NCI-H82 treated with DMSO at 0.1 percent for 48 hours (cell line): ENCODE results near the gene OR8B3.
A peak's percentile ranks its signal among the peaks of the same experiment; 100 is the strongest.
"Not testable (repeated sequence)": the region's sequence is repeated elsewhere in the genome, so short reads cannot be mapped to it uniquely, and the experiment has no call there.

Source experiments
- DNase-seq: peaks from one replicate; lab custom pipeline; 2025; ENCODE audit not compliant: unreplicated experiment; lab: John Stamatoyannopoulos, UW

The OR8B3 gene, protein sequence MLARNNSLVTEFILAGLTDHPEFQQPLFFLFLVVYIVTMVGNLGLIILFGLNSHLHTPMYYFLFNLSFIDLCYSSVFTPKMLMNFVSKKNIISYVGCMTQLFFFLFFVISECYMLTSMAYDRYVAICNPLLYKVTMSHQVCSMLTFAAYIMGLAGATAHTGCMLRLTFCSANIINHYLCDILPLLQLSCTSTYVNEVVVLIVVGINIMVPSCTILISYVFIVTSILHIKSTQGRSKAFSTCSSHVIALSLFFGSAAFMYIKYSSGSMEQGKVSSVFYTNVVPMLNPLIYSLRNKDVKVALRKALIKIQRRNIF

GRCh38 chr11:124398924-124399323 lies at the start of gene OR8B3:
Gene OR8B3 (minus strand): TSS chr11:124399024. CDS start chr11:124397351, 1,673 bp downstream.
- DNase-seq, result no peak

- DNase-seq, result no peak
Observed at GRCh38 chr11:124446916-124447315, 48.1 kb upstream of the OR8B3 start.

GRCh38 chr11:124445646-124446150 lies 46.9 kb upstream of the OR8B3 start, which contains the start of gene OR8B8:
Gene OR8B8 (minus strand): TSS chr11:124445696. CDS start chr11:124441085, 4,611 bp downstream.
- no peak for DNase-seq

DNA sequence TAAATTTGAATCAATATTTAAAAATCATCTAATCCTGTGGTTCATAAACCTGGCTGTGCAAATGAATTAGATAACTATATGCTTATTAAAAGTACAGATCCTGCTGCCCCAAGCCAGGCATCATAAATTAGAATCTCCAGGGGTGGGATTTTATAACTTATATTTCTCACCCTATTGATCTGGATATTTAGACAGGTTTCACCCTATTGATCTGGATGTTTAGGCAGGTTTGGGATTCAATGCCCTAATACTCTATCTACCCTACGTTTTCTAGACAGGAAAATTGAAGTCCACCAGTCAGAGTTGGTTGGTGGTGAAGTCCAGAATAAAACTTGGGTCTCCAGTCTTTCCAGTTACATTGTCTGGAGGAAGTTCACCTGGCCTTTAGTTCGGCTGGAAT lies 44.0 kb upstream of the OR8B3 start:
- no peak for DNase-seq

- no peak for DNase-seq
Observed at GRCh38 chr11:124442442-124442841, 43.6 kb upstream of the OR8B3 start.

DNA sequence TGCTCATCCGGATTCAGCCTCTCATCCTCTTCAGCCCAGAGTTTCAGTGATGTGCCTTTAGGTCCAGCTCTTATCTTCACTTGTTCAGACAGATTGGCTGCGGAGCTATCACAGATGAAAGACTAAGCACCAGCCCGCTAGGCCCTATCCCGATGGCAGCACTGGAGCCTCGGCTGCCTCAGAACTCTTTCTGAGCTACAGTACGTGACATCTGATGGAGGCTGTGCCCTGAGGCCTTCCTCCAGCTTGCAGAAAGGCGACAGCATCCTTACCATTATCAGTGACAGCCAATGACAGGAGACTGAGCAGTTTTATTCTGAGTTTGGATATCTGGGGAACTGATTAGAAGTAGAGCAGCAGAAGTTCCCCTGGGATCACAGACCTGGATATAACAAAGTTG lies 42.7 kb upstream of the OR8B3 start:
- no peak for DNase-seq

DNA sequence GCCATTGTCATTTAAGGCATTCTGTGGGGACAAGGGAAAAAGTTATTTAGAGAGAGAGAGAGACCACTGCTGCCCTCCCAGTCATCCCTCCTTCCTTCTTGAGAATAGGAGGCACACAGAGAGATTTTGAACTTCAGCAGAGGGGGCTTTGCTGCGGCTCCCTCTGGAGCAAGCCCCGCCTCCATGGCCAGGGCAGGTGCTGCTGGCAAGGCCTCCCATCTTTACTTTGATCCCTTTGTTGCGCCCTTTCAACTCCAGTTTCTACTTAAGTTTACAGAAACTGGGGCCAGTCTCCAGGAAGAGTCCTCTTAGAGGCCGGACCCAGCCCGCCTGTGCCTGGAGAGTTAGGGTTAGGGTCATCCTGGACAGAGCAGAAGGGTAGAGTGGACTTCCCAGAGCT lies 42.3 kb upstream of the OR8B3 start:
- DNase-seq, result no peak

DNA sequence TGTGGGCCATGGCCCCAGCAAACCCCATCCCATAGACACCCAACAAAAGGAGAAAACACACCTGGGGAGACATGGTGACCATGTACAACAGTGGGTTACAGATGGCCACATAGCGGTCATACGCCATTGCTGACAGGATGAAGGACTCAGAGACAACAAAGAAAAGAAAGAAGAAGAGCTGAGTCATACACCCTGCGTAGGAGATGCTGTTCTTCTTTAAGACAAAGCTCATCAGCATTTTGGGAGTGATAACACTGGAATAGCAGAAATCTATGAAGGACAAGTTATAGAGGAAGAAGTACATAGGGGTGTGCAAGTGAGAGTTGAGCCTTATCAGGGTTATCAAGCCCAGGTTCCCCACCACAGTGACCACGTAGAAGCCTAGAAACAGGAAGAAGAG lies 41.8 kb upstream of the OR8B3 start:
- no peak for DNase-seq

GRCh38 chr11:124434699-124435098 lies 35.9 kb upstream of the OR8B3 start:
- DNase-seq, result no peak

- no peak for DNase-seq
Observed at GRCh38 chr11:124429599-124429998, 30.8 kb upstream of the OR8B3 start.

GRCh38 chr11:124424384-124424921 lies 25.6 kb upstream of the OR8B3 start, which contains the start of gene OR8B4:
Gene OR8B4 (minus strand): TSS chr11:124424871. CDS start chr11:124424871, 0 bp downstream.
- DNase-seq, result no peak

DNA sequence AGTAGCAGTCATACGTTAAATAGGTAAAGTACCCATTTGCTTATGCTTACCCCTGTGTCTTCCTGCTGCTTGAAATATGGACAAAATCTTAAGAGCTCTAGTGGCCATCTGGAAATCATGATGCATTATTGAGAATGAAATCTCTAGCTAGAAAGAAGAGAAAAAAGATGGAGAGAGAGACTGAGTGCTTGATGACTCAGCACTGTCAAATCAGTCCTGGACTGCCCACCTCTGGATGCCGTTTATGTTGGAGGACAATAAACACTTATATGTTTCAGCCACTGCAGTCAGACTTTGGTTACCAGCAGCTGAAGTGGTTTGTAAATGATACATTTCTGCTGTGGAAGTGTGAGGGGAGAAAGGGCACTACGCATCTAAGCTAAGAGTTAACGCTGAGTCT lies 22.2 kb upstream of the OR8B3 start:
- DNase-seq, result no peak

DNA sequence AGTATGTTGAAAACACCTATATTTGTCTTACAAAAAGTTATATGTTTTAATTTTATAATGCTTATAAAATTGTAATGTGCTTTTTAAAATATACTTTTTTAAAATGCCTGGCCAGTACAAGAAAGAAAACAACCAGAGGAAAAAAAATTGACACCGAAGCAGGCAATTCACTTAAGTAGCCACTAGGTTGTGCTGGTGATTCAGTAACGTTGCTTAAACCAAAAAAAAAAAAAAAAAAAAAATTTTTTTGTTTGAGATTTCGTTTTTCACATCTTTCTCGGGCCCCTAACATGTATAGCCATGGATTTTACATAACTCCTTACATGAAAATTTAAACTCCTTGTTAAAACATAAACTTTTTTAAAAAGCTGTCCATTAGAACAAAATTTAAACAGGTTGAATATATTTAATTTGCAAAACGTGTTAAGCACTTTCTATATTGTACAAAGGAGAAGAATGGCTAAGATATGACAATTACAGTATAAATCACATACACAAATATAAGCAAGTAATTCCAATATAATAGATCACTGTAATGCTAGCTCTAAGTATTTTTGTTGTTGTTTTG lies 16.6 kb upstream of the OR8B3 start:
- peak; percentile 9 for DNase-seq

DNA sequence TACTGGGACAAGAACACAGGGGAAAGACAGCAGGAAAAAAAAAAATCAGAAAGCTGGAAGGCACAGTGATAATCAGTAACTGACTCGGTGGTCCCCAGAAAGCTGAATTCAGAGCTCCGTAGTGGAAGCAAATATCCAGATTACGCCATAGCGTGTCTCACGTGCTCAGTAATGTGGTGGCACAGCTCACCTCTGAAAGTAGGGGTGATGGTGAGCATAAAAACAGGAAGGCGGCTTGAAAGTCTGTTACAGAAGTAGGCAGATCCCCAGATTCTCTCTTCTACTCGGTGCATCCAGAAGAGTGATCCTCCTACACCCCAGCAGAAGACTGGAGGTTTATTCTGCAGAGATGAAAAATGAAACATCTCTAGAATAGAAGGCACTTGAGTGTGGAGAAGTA lies 11.1 kb upstream of the OR8B3 start:
- DNase-seq, result no peak

DNA sequence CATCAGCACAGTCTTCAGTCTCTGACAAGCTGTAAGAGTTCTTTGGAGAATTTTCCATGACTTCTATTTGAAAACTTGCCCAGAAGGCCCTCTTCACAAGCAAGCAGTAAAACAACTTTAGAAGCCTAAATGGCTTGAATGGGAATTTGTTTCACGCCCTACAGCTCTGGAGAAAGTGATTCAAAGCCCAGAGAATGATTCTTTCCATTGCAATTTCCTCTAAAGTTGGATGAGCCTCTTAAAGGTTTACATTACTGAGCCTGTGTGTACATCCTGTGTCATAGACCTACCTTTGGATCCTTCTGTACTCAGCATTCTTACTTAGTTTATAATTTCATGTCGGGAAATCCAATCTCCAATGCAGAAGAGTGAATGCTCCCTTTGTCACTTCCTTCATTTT lies 6.8 kb upstream of the OR8B3 start:
- DNase-seq, result no peak

GRCh38 chr11:124403186-124403585 lies 4.4 kb upstream of the OR8B3 start:
- not testable (repeated sequence) for DNase-seq

DNA sequence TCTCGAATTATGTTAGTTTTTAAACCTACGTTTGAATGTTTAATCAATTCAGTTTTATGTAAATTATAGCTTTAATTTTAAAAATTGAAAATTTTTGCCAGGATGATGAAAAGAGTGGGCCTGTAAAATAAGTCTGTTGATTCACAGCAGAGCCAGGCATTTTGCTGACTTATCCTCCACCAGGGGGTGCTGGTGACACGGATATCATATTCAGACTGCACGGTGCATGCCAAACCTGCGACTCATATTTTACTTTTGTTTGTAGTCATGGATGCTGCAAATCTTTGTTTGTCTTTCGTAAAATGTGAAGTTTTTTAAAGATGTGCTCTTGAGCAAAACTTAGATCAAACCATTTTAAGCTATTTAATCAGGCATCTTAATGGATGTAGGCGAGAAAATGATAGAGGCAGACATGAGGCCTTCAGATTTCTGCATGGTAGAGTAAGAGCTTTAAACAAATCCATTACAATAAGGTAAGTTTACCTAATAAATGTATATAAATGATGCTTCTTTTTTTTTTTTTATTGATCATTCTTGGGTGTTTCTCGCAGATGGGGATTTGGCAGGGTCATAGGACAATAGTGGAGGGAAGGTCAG lies 3.6 kb upstream of the OR8B3 start:
- no peak for DNase-seq

- DNase-seq, result not testable (repeated sequence)
Observed at GRCh38 chr11:124396847-124397246, 2.0 kb downstream of the OR8B3 start.

- no peak for DNase-seq
Observed at GRCh38 chr11:124394408-124394807, 4.4 kb downstream of the OR8B3 start.

DNA sequence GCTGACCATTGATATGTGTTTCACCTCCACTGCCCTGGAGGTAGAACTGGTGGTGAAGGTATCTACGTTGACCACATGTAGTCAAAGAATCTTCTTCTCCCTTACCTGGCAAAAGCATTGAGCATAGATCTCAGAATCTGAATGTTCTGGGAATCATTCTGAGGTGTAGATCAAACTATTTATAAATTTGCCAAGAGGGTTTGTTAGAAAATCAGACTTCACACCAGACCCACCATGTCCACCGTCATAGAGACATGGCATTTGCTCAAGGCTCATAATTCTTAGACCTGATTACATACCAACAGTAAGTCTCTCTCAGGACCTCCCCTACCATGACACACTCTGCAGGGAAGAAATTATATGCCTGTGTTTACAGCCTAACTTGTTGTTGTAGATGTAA lies 14.4 kb downstream of the OR8B3 start, which contains the start of gene OR8B2:
OR8B2 (minus strand) TSS at position 101 of the 400 bp plus-strand sequence. CDS start 1,156 bp downstream, outside the sequence.
- no peak for DNase-seq

GRCh38 chr11:124382857-124383256 lies 16.0 kb downstream of the OR8B3 start:
- DNase-seq, result not testable (repeated sequence)

- no peak for DNase-seq
Observed at GRCh38 chr11:124380585-124380984, 18.2 kb downstream of the OR8B3 start.
